Hepatocyte (in vitro differentiated cells): ENCODE measurements around the gene CALML3.

Experiments used
- CTCF ChIP-seq: fragments of 200-600 bp; sonication (generic); IDR thresholded peaks from 2 replicates; pipeline ENCODE4 v1.5.1; 2016; ENCODE audit warnings: antibody characterized with exemption, mild to moderate bottlenecking; ENCODE audit not compliant: poor library complexity
- EZH2 ChIP-seq: fragments of 200-600 bp; sonication (generic); IDR thresholded peaks from 2 replicates; pipeline ENCODE4 v1.6.1; 2016; ENCODE audit warnings: antibody characterized with exemption, mild to moderate bottlenecking, borderline replicate concordance
- EZH2phosphoT487 ChIP-seq: fragments of 200-600 bp; sonication (generic); IDR thresholded peaks from one replicate; pipeline ENCODE4 v1.6.1; 2018; ENCODE audit warnings: antibody characterized with exemption, mild to moderate bottlenecking, low read depth, moderate library complexity; ENCODE audit not compliant: unreplicated experiment, severe bottlenecking

- TF ChIP-seq CTCF = no peak
- TF ChIP-seq EZH2 = no peak
- no peak for TF ChIP-seq EZH2phosphoT487
Observed at GRCh38 chr10:5497289-5497688, 27.5 kb upstream of the CALML3 start.
